CD4-positive, alpha-beta T cell treated with Interleukin-2 at 100 ng/mL for 4 hours (primary cell): ENCODE data around the gene ZNF91.
"Not testable (repeated sequence)": the region's sequence is repeated elsewhere in the genome, so short reads cannot be mapped to it uniquely, and the experiment has no call there.

Experiments used
- DNase-seq: peaks from one replicate; pipeline ENCODE4 v3.0.0-alpha.2; 2020; ENCODE audit warnings: low spot score

ZNF91 gene

GRCh38 chr19:23318941-23319340, 76.3 kb downstream of the ZNF91 start:
- DNase-seq = not testable (repeated sequence)

GRCh38 chr19:23318143-23318542, 77.1 kb downstream of the ZNF91 start:
- no peak for DNase-seq

- DNase-seq = no peak
Measured at GRCh38 chr19:23315286-23315685, 80.0 kb downstream of the ZNF91 start.

- no peak for DNase-seq
Measured at GRCh38 chr19:23314505-23315251, 80.6 kb downstream of the ZNF91 start.

GRCh38 chr19:23313196-23313595, 82.1 kb downstream of the ZNF91 start:
- no peak for DNase-seq

GRCh38 chr19:23312515-23312914, 82.8 kb downstream of the ZNF91 start:
- no peak for DNase-seq

GRCh38 chr19:23311551-23311950, 83.7 kb downstream of the ZNF91 start:
- DNase-seq = no peak

- DNase-seq = no peak
Measured at GRCh38 chr19:23310729-23311211, 84.5 kb downstream of the ZNF91 start.

- DNase-seq = no peak
Measured at GRCh38 chr19:23309926-23310325, 85.3 kb downstream of the ZNF91 start.

- DNase-seq = no peak
Measured at GRCh38 chr19:23305555-23305954, 89.7 kb downstream of the ZNF91 start.

GRCh38 chr19:23304238-23304637, 91.0 kb downstream of the ZNF91 start:
- DNase-seq = no peak

GRCh38 chr19:23294141-23294540, 101.1 kb downstream of the ZNF91 start:
- no peak for DNase-seq

- DNase-seq = not testable (repeated sequence)
Measured at GRCh38 chr19:23289966-23290365, 105.3 kb downstream of the ZNF91 start.
